Measurements from ENCODE around the gene ZNF549. TPM values are rescaled to one million over a fixed set of nuclear protein-coding genes. Genes with fewer than 3 reads are reported as not detected.

The ZNF549 gene
- total and polyA plus RNA-seq, 2 of the 8 experiments (the other 6 are each of a cell fraction or from before 2014, with no cell fraction given) = 4.3 to 9.7 TPM

DNA sequence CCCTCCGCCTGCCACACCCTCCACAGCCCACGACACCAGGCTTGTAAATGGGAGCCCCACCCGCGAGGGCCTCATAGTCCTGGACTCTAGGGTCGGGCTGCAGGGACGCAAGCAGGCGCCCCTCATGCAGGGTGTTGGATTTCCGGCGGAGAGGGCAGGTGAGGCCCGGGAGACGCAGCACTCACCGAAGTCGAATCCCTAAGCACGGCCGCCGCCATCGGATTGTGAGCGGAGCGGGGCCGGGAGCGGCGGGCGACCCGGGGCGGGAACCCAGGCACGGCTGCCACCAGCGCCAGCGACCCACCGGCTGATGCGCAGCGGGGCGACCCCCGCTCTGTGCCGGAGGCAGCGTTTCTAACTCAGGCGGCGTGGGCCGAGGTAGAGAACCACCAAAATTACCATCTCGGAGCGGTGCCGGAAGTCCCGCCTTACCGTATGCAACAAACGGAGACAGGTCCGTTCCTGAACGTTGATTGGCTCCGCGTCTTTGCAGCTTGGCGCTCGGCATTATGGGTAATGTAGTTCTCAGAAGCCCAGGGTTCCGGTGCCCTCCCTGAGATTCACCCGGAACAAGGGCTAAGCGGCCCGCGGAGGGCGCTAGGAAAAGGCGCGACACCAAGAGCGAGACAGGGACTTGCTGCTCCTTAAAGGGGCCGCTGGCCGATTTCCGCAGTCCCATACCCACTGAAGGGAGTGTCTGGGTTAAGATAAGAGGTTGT, 51.5 kb downstream of the ZNF549 start, which contains the start of gene ZNF416 (continued):
- TF ChIP-seq, protein P1, sequence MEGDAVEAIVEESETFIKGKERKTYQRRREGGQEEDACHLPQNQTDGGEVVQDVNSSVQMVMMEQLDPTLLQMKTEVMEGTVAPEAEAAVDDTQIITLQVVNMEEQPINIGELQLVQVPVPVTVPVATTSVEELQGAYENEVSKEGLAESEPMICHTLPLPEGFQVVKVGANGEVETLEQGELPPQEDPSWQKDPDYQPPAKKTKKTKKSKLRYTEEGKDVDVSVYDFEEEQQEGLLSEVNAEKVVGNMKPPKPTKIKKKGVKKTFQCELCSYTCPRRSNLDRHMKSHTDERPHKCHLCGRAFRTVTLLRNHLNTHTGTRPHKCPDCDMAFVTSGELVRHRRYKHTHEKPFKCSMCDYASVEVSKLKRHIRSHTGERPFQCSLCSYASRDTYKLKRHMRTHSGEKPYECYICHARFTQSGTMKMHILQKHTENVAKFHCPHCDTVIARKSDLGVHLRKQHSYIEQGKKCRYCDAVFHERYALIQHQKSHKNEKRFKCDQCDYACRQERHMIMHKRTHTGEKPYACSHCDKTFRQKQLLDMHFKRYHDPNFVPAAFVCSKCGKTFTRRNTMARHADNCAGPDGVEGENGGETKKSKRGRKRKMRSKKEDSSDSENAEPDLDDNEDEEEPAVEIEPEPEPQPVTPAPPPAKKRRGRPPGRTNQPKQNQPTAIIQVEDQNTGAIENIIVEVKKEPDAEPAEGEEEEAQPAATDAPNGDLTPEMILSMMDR (IDR thresholded peaks at IDR 0.05; ENCODE audit: control extremely low read depth in 1 of 3, insufficient read depth in 1 of 3, low read depth in 1 of 3, low read length in 3 of 3) = peak in 1 of 3 experiments; percentile 13; a peak in 1 of 4 replicates
- TF ChIP-seq FOSL1 (IDR thresholded peaks at IDR 0.05; ENCODE audit: insufficient read depth, low read depth, low read length) (no peak), RBBP5 (IDR thresholded peaks at IDR 0.05; ENCODE audit: borderline replicate concordance, low read depth, low read length) (0 out of 2 replicates have a peak, but pooled peaks have one; percentile 60), CEBPB (IDR thresholded peaks at IDR 0.05; ENCODE audit: low read depth, low read length) (no peak), CHD2 (IDR thresholded peaks at IDR 0.05; ENCODE audit: low read length) (peak; percentile 89), NANOG (IDR thresholded peaks at IDR 0.05; ENCODE audit: insufficient read depth, low read depth, low read length, poor library complexity, severe bottlenecking) (no peak), CTBP2 (IDR thresholded peaks at IDR 0.05; ENCODE audit: borderline replicate concordance, insufficient read depth, insufficient read length, low read length) (no peak), SAP30 (IDR thresholded peaks at IDR 0.05; ENCODE audit: insufficient read depth, insufficient replicate concordance, low read length) (no peak), SIN3A (conservative IDR thresholded peaks at IDR 0.05 in 1 of 2, IDR thresholded peaks at IDR 0.05 in 1 of 2; ENCODE audit: low read depth in 1 of 2, low read length in 2 of 2) (peak in 1 of 2 experiments; percentile 17; a peak in 1 of 4 replicates), CBX5 (IDR thresholded peaks at IDR 0.05; ENCODE audit: low read depth, low read length) (no peak), KDM5A (IDR thresholded peaks at IDR 0.05; ENCODE audit: low read length) (no peak), SIX5 (IDR thresholded peaks at IDR 0.05; ENCODE audit: low read depth, low read length) (peak; percentile 80), BRCA1 (IDR thresholded peaks at IDR 0.05; ENCODE audit: low read depth, low read length) (peak; percentile 61; the same call in 1 of the 2 replicates), RFX5 (IDR thresholded peaks at IDR 0.05; ENCODE audit: borderline replicate concordance, low read depth, low read length) (no peak)
- TF ChIP-seq, protein P2, sequence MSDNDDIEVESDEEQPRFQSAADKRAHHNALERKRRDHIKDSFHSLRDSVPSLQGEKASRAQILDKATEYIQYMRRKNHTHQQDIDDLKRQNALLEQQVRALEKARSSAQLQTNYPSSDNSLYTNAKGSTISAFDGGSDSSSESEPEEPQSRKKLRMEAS (IDR thresholded peaks at IDR 0.05) = peak; percentile 57

Data from H1 (cell line).